ENCODE results near the gene TRPV4.

GRCh38 chr12:109757671-109758265, 75.4 kb downstream of the TRPV4 start:
- TF ChIP-seq CTCF (IDR thresholded peaks at IDR 0.05 in 4 of 5, conservative IDR thresholded peaks at IDR 0.05 in 1 of 5) (no peak), POLR2A (IDR thresholded peaks at IDR 0.05) (no peak)
